GM23338 (cell line): ENCODE results near the gene IL19. TPM values are rescaled to one million over a fixed set of nuclear protein-coding genes. Genes with fewer than 3 reads are reported as not detected.

ENCODE experiments used
- ATAC-seq: fragments of 200-7000 bp; cut with Tn5 transposase; 3 replicates; pipeline ENCODE4 v1.9.1; 2020
- DNase-seq: peaks from one replicate; pipeline ENCODE4 v3.0.0-alpha.2; 2015; ENCODE audit warnings: low spot score
- H2AFZ ChIP-seq: fragments of 200-600 bp; sonication (generic); 2 replicates; pipeline ENCODE4 v1.8.0; 2016; ENCODE audit warnings: antibody characterized with exemption, mild to moderate bottlenecking, moderate library complexity
- H3F3A ChIP-seq: fragments of 200-600 bp; sonication (generic); replicated peaks from 2 replicates; pipeline ENCODE4 v1.8.0; 2017; ENCODE audit warnings: antibody characterized with exemption, mixed run types, low read depth
- H3K27ac ChIP-seq: fragments of 200-600 bp; sonication (generic); 2 replicates; pipeline ENCODE4 v1.6.1; 2016; ENCODE audit warnings: low read depth
- H3K27me3 ChIP-seq: fragments of 200-600 bp; sonication (generic); 2 replicates; pipeline ENCODE4 v1.8.0; 2016; ENCODE audit warnings: mild to moderate bottlenecking, mixed run types, moderate library complexity; ENCODE audit not compliant: insufficient read depth
- H3K36me3 ChIP-seq: fragments of 200-600 bp; sonication (generic); 2 replicates; pipeline ENCODE4 v1.8.0; 2016; ENCODE audit warnings: mild to moderate bottlenecking; ENCODE audit not compliant: insufficient read depth
- H3K4me1 ChIP-seq: fragments of 200-600 bp; sonication (generic); 2 replicates; pipeline ENCODE4 v1.8.0; 2016; ENCODE audit warnings: mild to moderate bottlenecking, moderate library complexity; ENCODE audit not compliant: insufficient read depth
- H3K4me2 ChIP-seq: fragments of 200-600 bp; sonication (generic); 2 replicates; pipeline ENCODE4 v1.7.1; 2017; ENCODE audit warnings: mixed run types
- H3K4me3 ChIP-seq: fragments of 200-600 bp; sonication (generic); 2 replicates; pipeline ENCODE4 v1.6.1; 2016; ENCODE audit warnings: mixed run types
- H3K79me2 ChIP-seq: fragments of 200-600 bp; sonication (generic); replicated peaks from 2 replicates; pipeline ENCODE4 v1.8.0; 2017; ENCODE audit warnings: mild to moderate bottlenecking; ENCODE audit not compliant: insufficient read depth
- H3K9me2 ChIP-seq: fragments of 200-600 bp; sonication (generic); 2 replicates; pipeline ENCODE4 v1.8.0; 2017; ENCODE audit not compliant: insufficient read depth
- H4K20me1 ChIP-seq: fragments of 200-600 bp; sonication (generic); replicated peaks from 2 replicates; pipeline ENCODE4 v1.8.0; 2017; ENCODE audit warnings: mild to moderate bottlenecking; ENCODE audit not compliant: insufficient read depth
- H3K27ac Mint-ChIP-seq: 2 replicates; pipeline ENCODE4 v1.8.0; 2020; ENCODE audit warnings: inconsistent platforms, mild to moderate bottlenecking, moderate library complexity, mixed read lengths
- H3K27me3 Mint-ChIP-seq: 3 replicates; pipeline ENCODE4 v1.8.0; 2022; ENCODE audit warnings: low read depth, mild to moderate bottlenecking, moderate library complexity, mixed read lengths, inconsistent platforms; ENCODE audit not compliant: insufficient read depth, poor library complexity
- H3K36me3 Mint-ChIP-seq: 3 replicates; pipeline ENCODE4 v1.8.0; 2021; ENCODE audit warnings: low read depth, mild to moderate bottlenecking, inconsistent platforms, moderate library complexity, mixed read lengths
- H3K4me1 Mint-ChIP-seq: 3 replicates; pipeline ENCODE4 v1.8.0; 2020; ENCODE audit warnings: mild to moderate bottlenecking, inconsistent platforms, mixed read lengths
- H3K4me3 Mint-ChIP-seq: 3 replicates; pipeline ENCODE4 v1.8.0; 2021; ENCODE audit warnings: moderate library complexity, mild to moderate bottlenecking, inconsistent platforms, mixed read lengths
- H3K9me3 Mint-ChIP-seq: 3 replicates; pipeline ENCODE4 v1.8.0; 2020; ENCODE audit warnings: moderate library complexity, mild to moderate bottlenecking, inconsistent platforms, mixed read lengths
- CREB1 ChIP-seq: fragments of 250-450 bp; sonication (Bioruptor Pico); IDR thresholded peaks from 2 replicates; pipeline ENCODE4 v1.5.0; 2020; ENCODE audit warnings: low read depth, mild to moderate bottlenecking, moderate library complexity
- ETS1 ChIP-seq: IDR thresholded peaks from 2 replicates; pipeline ENCODE4 v1.6.1; 2016; ENCODE audit warnings: antibody characterized with exemption
- EZH2 ChIP-seq: fragments of 200-600 bp; sonication (generic); IDR thresholded peaks from one replicate; pipeline ENCODE4 v1.8.0; 2017; ENCODE audit warnings: antibody characterized with exemption, mild to moderate bottlenecking, low read depth; ENCODE audit not compliant: unreplicated experiment
- EZH2phosphoT487 ChIP-seq: fragments of 200-600 bp; sonication (generic); IDR thresholded peaks from one replicate; pipeline ENCODE4 v1.8.1; 2018; ENCODE audit warnings: antibody characterized with exemption; ENCODE audit not compliant: unreplicated experiment
- NANOG ChIP-seq: IDR thresholded peaks from 2 replicates; pipeline ENCODE4 v1.6.1; 2016; ENCODE audit warnings: antibody characterized with exemption, borderline replicate concordance
- POLR2AphosphoS5 ChIP-seq: IDR thresholded peaks from 2 replicates; pipeline ENCODE4 v1.6.1; 2016; ENCODE audit warnings: antibody characterized with exemption, low read depth
- STAT1 ChIP-seq: IDR thresholded peaks from one replicate; pipeline ENCODE4 v1.6.1; 2016; ENCODE audit warnings: antibody characterized with exemption; ENCODE audit not compliant: unreplicated experiment
- ZNF114 ChIP-seq: fragments of 250-450 bp; sonication (Bioruptor Pico); IDR thresholded peaks from 2 replicates; pipeline ENCODE4 v1.5.0; 2020; ENCODE audit warnings: mild to moderate bottlenecking, moderate library complexity
- ZNF331 ChIP-seq: fragments of 250-450 bp; sonication (Bioruptor Pico); IDR thresholded peaks from 2 replicates; pipeline ENCODE4 v1.5.0; 2020; ENCODE audit warnings: low read depth, mild to moderate bottlenecking, moderate library complexity
- ZNF462 ChIP-seq: fragments of 250-450 bp; sonication (Bioruptor Pico); IDR thresholded peaks from 2 replicates; pipeline ENCODE4 v1.5.0; 2020; ENCODE audit warnings: mild to moderate bottlenecking, moderate library complexity
- polyA plus RNA-seq: library from polyadenylated mRNA; unstranded; fragments of >200 nt; fragmentation: Nextera tagmentation; extraction: Ambion mirVana; gene quantifications from 2 replicates; pipeline ENCODE4 v1.2.1, GENCODE V29; 2016
- total RNA-seq: library from RNA; depleted of rRNA; stranded (reverse); fragments of >200 nt; shearing (Covaris generic); gene quantifications from 2 replicates; pipeline ENCODE4 v1.2.3, GENCODE V29; 2014
- TF ChIP-seq, protein P1 (sequence below), 2 experiments: fragments of 200-600 bp in 1 of 2; sonication (generic) in 1 of 2; conservative IDR thresholded peaks; 2 replicates each; pipeline versions ENCODE4 v1.5.1 to v1.6.1; 2016 to 2017; ENCODE audit warnings: antibody characterized with exemption in 2 of 2, low read depth in 2 of 2, mild to moderate bottlenecking in 2 of 2, moderate library complexity in 1 of 2
- TF ChIP-seq, protein P2 (sequence below): IDR thresholded peaks from one replicate; pipeline ENCODE4 v1.6.1; 2018; ENCODE audit warnings: antibody characterized with exemption; ENCODE audit not compliant: unreplicated experiment

Gene IL19
- total and polyA plus RNA-seq, 2 experiments from 2014 or later = not detected

GRCh38 chr1:206721454-206721853 is 49.1 kb upstream of the IL19 start:
- peaks cover 27% of the 10 kb centered on the region for H3K4me1 Mint-ChIP-seq
- no peaks in the 10 kb centered on the region; the same call in 2 of the 3 replicates for H3K36me3 Mint-ChIP-seq
- Histone ChIP-seq H3K79me2 (peaks cover 59% of the 10 kb centered on the region), H3K9me2 (no peaks in the 10 kb centered on the region), H3K27me3 (no peaks in the 10 kb centered on the region), H3K4me1 (peaks cover 19% of the 10 kb centered on the region), H3K4me3 (no peak overlapping the region), H3F3A (no peaks in the 10 kb centered on the region), H3K27ac (no peak overlapping the region), H2AFZ (no peak overlapping the region), H4K20me1 (peaks cover 31% of the 10 kb centered on the region), H3K4me2 (no peak overlapping the region), H3K36me3 (no peaks in the 10 kb centered on the region)
- no peak for ATAC-seq
- DNase-seq = no peak
- H3K27me3 Mint-ChIP-seq = peaks cover 4% of the 10 kb centered on the region
- H3K4me3 Mint-ChIP-seq = no peak overlapping the region
- peak overlapping the region; percentile 33; the same call in 1 of the 2 replicates for H3K27ac Mint-ChIP-seq
- TF ChIP-seq EZH2phosphoT487 (no peak), CREB1 (no peak), ZNF462 (CRISPR knock-in tag) (no peak), ETS1 (no peak), NANOG (no peak), ZNF114 (CRISPR knock-in tag) (no peak), POLR2AphosphoS5 (no peak), EZH2 (no peak), STAT1 (no peak), ZNF331 (CRISPR knock-in tag) (no peak)
- TF ChIP-seq, protein P1, sequence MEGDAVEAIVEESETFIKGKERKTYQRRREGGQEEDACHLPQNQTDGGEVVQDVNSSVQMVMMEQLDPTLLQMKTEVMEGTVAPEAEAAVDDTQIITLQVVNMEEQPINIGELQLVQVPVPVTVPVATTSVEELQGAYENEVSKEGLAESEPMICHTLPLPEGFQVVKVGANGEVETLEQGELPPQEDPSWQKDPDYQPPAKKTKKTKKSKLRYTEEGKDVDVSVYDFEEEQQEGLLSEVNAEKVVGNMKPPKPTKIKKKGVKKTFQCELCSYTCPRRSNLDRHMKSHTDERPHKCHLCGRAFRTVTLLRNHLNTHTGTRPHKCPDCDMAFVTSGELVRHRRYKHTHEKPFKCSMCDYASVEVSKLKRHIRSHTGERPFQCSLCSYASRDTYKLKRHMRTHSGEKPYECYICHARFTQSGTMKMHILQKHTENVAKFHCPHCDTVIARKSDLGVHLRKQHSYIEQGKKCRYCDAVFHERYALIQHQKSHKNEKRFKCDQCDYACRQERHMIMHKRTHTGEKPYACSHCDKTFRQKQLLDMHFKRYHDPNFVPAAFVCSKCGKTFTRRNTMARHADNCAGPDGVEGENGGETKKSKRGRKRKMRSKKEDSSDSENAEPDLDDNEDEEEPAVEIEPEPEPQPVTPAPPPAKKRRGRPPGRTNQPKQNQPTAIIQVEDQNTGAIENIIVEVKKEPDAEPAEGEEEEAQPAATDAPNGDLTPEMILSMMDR (conservative IDR thresholded peaks at IDR 0.05; ENCODE audit: low read depth in 2 of 2) = no peak
- TF ChIP-seq, protein P2, sequence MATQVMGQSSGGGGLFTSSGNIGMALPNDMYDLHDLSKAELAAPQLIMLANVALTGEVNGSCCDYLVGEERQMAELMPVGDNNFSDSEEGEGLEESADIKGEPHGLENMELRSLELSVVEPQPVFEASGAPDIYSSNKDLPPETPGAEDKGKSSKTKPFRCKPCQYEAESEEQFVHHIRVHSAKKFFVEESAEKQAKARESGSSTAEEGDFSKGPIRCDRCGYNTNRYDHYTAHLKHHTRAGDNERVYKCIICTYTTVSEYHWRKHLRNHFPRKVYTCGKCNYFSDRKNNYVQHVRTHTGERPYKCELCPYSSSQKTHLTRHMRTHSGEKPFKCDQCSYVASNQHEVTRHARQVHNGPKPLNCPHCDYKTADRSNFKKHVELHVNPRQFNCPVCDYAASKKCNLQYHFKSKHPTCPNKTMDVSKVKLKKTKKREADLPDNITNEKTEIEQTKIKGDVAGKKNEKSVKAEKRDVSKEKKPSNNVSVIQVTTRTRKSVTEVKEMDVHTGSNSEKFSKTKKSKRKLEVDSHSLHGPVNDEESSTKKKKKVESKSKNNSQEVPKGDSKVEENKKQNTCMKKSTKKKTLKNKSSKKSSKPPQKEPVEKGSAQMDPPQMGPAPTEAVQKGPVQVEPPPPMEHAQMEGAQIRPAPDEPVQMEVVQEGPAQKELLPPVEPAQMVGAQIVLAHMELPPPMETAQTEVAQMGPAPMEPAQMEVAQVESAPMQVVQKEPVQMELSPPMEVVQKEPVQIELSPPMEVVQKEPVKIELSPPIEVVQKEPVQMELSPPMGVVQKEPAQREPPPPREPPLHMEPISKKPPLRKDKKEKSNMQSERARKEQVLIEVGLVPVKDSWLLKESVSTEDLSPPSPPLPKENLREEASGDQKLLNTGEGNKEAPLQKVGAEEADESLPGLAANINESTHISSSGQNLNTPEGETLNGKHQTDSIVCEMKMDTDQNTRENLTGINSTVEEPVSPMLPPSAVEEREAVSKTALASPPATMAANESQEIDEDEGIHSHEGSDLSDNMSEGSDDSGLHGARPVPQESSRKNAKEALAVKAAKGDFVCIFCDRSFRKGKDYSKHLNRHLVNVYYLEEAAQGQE = no peak
- no peaks in the 10 kb centered on the region; the same call in 2 of the 3 replicates for H3K9me3 Mint-ChIP-seq
